ENCODE data around the gene RAC3. TPM values are rescaled to one million over a fixed set of nuclear protein-coding genes. Genes with fewer than 3 reads are reported as not detected.

RAC3 gene
- total and polyA plus RNA-seq, 2 experiments from 2014 or later, result 5.5 to 11.8 TPM

DNA sequence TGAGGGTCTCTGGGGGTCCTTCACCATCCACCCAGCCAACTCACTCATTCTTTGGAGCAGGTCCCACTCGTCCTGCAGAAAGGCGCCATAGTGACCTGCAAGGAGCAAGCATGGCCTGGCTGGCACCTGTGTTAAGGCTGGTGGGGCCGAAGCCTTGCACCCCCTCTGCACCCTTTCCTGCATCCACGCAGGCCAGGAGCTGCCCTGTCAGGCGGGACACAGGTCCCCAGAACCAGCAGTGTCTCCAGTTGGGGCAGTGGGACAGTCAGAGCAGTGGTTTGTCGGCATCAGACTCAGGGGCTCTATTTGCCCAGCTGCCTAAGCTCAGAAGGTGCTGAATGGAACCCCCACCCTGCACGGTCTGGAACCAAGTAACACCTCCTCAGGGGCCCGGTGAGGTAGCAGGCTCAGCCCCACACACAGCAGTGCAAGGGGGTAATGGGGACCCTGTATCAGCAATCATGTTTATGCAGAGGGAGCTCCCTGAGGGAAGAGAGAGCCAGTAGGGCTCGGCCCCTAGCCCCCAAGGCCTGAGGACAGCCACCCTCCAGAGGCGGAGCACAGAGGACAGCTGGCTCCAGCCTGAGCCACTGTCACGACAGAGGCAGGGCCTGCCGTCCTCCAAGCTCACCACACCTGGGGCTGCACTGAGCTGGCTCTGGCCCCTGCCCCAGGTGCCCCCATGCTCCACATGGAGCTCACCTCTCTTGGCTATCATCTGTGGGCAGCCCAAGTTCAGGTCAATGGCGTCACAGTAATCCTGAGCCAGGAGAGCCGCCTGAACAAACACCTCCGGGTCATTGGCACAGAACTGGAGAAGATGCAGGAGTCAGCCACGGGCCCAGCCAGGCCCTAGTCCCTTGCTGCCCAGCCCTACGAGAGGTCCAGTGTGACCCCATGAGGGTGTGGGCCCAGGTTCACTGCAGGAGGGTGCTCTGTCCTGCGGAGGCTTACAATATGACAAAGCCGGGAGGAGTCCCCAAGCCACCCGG is 32.2 kb downstream of the RAC3 start:
- TF ChIP-seq EZH2 (IDR thresholded peaks at IDR 0.05; ENCODE audit: borderline replicate concordance) (no peak), EZH2phosphoT487 (IDR thresholded peaks at IDR 0.05; ENCODE audit: low read depth, severe bottlenecking, unreplicated experiment) (no peak)
- TF ChIP-seq, protein P1, sequence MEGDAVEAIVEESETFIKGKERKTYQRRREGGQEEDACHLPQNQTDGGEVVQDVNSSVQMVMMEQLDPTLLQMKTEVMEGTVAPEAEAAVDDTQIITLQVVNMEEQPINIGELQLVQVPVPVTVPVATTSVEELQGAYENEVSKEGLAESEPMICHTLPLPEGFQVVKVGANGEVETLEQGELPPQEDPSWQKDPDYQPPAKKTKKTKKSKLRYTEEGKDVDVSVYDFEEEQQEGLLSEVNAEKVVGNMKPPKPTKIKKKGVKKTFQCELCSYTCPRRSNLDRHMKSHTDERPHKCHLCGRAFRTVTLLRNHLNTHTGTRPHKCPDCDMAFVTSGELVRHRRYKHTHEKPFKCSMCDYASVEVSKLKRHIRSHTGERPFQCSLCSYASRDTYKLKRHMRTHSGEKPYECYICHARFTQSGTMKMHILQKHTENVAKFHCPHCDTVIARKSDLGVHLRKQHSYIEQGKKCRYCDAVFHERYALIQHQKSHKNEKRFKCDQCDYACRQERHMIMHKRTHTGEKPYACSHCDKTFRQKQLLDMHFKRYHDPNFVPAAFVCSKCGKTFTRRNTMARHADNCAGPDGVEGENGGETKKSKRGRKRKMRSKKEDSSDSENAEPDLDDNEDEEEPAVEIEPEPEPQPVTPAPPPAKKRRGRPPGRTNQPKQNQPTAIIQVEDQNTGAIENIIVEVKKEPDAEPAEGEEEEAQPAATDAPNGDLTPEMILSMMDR (IDR thresholded peaks at IDR 0.05; ENCODE audit: poor library complexity), result no peak
- no peaks in the 10 kb centered on the region for H4K20me1 ChIP-seq (ENCODE audit: insufficient read depth, poor library complexity, severe bottlenecking)
- peaks cover 17% of the 10 kb centered on the region for H3K79me2 ChIP-seq
- H3K27ac ChIP-seq, result no peak overlapping the region
- DNase-seq (ENCODE audit: low spot score), result no peak
- no peaks in the 10 kb centered on the region for H3K9me2 ChIP-seq (replicated peaks; ENCODE audit: insufficient read depth)
- no peaks in the 10 kb centered on the region for H3K9me3 ChIP-seq (ENCODE audit: low read depth)
- 90% methylated on average over 20 of the region's 20 CpGs for WGBS (ENCODE audit: low lambda C conversion rate, missing lambda C conversion rate)
- H2AFZ ChIP-seq, result no peak overlapping the region
- H3K4me3 ChIP-seq, result no peak overlapping the region
- no peaks in the 10 kb centered on the region for H3K36me3 ChIP-seq (replicated peaks; ENCODE audit: insufficient read depth, low read depth)
- peak overlapping the region; percentile 97 for H3K4me2 ChIP-seq
- H3K4me1 ChIP-seq (ENCODE audit: insufficient read depth), result peaks cover 12% of the 10 kb centered on the region
- no peaks in the 10 kb centered on the region for H3K27me3 ChIP-seq

DNA sequence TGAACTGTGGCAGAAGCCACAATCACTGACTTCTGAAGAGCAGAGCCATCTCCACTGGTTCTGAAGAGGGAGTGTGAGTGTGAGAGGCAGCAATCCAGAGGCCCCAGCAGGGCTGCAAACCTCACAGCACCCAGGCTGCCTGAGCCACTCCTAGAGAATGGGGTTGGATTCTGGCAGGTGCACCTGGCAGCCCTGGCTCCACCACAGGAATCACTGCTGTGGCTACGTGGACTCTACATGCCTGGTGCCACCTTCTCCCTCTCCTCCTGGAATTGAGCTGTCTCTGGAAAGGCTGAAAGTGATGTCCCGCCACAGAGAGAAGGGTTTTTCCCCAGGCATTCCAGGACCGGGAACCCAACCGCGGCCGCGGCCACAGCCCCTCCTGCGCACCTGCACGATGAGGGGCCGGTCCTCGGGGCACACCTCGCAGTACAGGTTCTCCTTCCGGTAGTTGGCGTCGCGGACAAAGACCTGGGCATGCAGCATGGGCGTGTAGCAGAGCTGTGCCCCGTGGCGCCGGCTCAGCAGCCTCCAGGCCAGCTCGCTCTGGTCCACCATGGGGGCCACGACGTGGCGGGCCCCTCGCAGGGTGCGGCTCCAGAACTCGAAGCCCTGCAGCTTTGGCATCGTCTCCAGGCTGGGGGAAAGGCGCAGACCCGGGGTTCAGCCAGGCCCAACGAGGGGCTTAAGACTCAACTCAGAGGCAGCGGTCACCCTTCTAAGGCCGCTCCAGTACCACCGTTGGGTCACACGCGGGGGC is 33.1 kb downstream of the RAC3 start:
- no peak for DNase-seq (ENCODE audit: low spot score)
- H3K9me3 ChIP-seq (ENCODE audit: low read depth), result no peaks in the 10 kb centered on the region
- H3K27ac ChIP-seq, result no peak overlapping the region
- peak overlapping the region; percentile 97 for H3K4me2 ChIP-seq
- no peaks in the 10 kb centered on the region for H4K20me1 ChIP-seq (ENCODE audit: insufficient read depth, poor library complexity, severe bottlenecking)
- 66% methylated on average over 34 of the region's 36 CpGs for WGBS (ENCODE audit: low lambda C conversion rate, missing lambda C conversion rate)
- H3K9me2 ChIP-seq (replicated peaks; ENCODE audit: insufficient read depth), result no peaks in the 10 kb centered on the region
- H3K4me3 ChIP-seq, result peak overlapping the region; percentile 83
- H3K4me1 ChIP-seq (ENCODE audit: insufficient read depth), result peaks cover 12% of the 10 kb centered on the region
- peak overlapping the region; percentile 49 for H2AFZ ChIP-seq
- no peaks in the 10 kb centered on the region for H3K27me3 ChIP-seq
- TF ChIP-seq EZH2phosphoT487 (IDR thresholded peaks at IDR 0.05; ENCODE audit: low read depth, severe bottlenecking, unreplicated experiment) (no peak), EZH2 (IDR thresholded peaks at IDR 0.05; ENCODE audit: borderline replicate concordance) (no peak)
- TF ChIP-seq, protein P1 (IDR thresholded peaks at IDR 0.05; ENCODE audit: poor library complexity), result no peak
- H3K36me3 ChIP-seq (replicated peaks; ENCODE audit: insufficient read depth, low read depth), result no peaks in the 10 kb centered on the region
- peaks cover 17% of the 10 kb centered on the region for H3K79me2 ChIP-seq

DNA sequence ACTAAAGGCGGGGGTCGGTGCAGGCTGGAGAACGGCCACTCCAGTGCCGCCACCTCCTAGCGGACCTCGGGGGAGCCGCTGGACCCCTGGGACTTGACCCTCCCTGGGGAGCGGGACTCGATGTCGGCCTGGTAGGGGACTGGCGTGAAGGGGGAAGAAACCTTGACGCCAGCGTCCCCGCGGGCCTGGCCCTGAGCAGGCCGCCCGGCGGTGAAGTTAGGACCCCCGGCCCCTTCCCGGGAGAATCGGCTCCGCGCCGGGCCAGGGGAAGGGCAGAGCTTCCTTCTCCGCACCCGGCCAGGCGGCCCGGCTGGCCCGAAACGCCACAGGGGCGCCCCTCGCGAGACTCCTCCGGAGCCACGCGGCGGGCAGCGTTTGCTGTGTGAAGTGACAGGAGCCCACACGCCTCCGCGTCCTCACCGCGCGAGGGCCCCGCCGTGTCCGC is 33.7 kb downstream of the RAC3 start:
- 3% methylated on average over 35 of the region's 47 CpGs for WGBS (ENCODE audit: low lambda C conversion rate, missing lambda C conversion rate)
- no peaks in the 10 kb centered on the region for H4K20me1 ChIP-seq (ENCODE audit: insufficient read depth, poor library complexity, severe bottlenecking)
- peaks cover 17% of the 10 kb centered on the region for H3K79me2 ChIP-seq
- peak; percentile 48 for DNase-seq (ENCODE audit: low spot score)
- H3K27ac ChIP-seq, result no peak overlapping the region
- TF ChIP-seq EZH2phosphoT487 (IDR thresholded peaks at IDR 0.05; ENCODE audit: low read depth, severe bottlenecking, unreplicated experiment) (no peak), EZH2 (IDR thresholded peaks at IDR 0.05; ENCODE audit: borderline replicate concordance) (no peak)
- TF ChIP-seq, protein P1 (IDR thresholded peaks at IDR 0.05; ENCODE audit: poor library complexity), result no peak
- no peaks in the 10 kb centered on the region for H3K9me3 ChIP-seq (ENCODE audit: low read depth)
- peaks cover 12% of the 10 kb centered on the region for H3K4me1 ChIP-seq (ENCODE audit: insufficient read depth)
- peak overlapping the region; percentile 49 for H2AFZ ChIP-seq
- no peaks in the 10 kb centered on the region for H3K36me3 ChIP-seq (replicated peaks; ENCODE audit: insufficient read depth, low read depth)
- H3K27me3 ChIP-seq, result no peaks in the 10 kb centered on the region
- peak overlapping the region; percentile 83 for H3K4me3 ChIP-seq
- peak overlapping the region; percentile 97 for H3K4me2 ChIP-seq
- H3K9me2 ChIP-seq (replicated peaks; ENCODE audit: insufficient read depth), result no peaks in the 10 kb centered on the region
